GM12878 (cell line): ENCODE measurements around the gene KANSL3. TPM values are rescaled to one million over a fixed set of nuclear protein-coding genes. Genes with fewer than 3 reads are reported as not detected.

Experiments used
- ATAC-seq: fragments of 200-7000 bp; cut with Tn5 transposase; 3 replicates; pipeline ENCODE4 v1.9.1; 2020; ENCODE audit warnings: mild to moderate bottlenecking, moderate library complexity
- BruUV-seq: library from RNA; stranded (reverse); fragments of 400-500 nt; replicated peaks from 2 replicates; lab custom pipeline; 2021; lab: Mats Ljungman, UMichigan
- CTCF ChIA-PET: fragments of 300-600 bp; sonication (Branson Sonifier 250); formaldehyde crosslinking; extraction: SDS; loops from one replicate; lab custom pipeline; 2021; ENCODE audit warnings: inconsistent platforms; lab: Yijun Ruan, JAX
- POLR2A ChIA-PET: fragments of 350-600 bp; formaldehyde crosslinking; extraction: SDS; loops from one replicate; lab custom pipeline; 2021; ENCODE audit warnings: inconsistent platforms; lab: Charles Lee
- RAD21 ChIA-PET: fragments of 300-600 bp; sonication (Branson Sonifier 250); formaldehyde crosslinking; loops from one replicate; lab custom pipeline; 2023; ENCODE audit warnings: antibody characterized with exemption; ENCODE audit not compliant: unreplicated experiment; lab: Charles Lee
- SMC1A ChIA-PET: fragments of 300-600 bp; sonication (Branson Sonifier 250); formaldehyde crosslinking; loops from one replicate; lab custom pipeline; 2023; ENCODE audit not compliant: unreplicated experiment, uncharacterized antibody; lab: Charles Lee
- DNase-seq: peaks from one replicate; pipeline ENCODE4 v3.0.0-alpha.2; 2011; ENCODE audit warnings: low read depth, low spot score
- FAIRE-seq: peaks from 3 replicates; lab custom pipeline; 2011; peaks lifted over from hg19 to GRCh38; lab: Jason Lieb, UNC
- H2AFZ ChIP-seq: 2 replicates; pipeline ENCODE4 v1.6.0; 2011; ENCODE audit warnings: low read depth, low read length, control low read depth; ENCODE audit not compliant: control insufficient read depth
- H3K27ac ChIP-seq: 2 replicates; pipeline ENCODE4 v1.5.1; 2011; ENCODE audit warnings: control low read depth; ENCODE audit not compliant: control insufficient read depth, insufficient read depth
- H3K27me3 ChIP-seq, 2 experiments: replicated peaks in 1 of 2; 2 replicates each; pipeline versions ENCODE4 v1.6.0 to v1.6.1; 2011; ENCODE audit warnings: low read length in 1 of 2; ENCODE audit not compliant: control insufficient read depth in 2 of 2, insufficient read depth in 2 of 2
- H3K36me3 ChIP-seq, 2 experiments: 2 replicates each; pipeline ENCODE4 v1.5.1; 2011; ENCODE audit warnings: low read length in 1 of 2; ENCODE audit not compliant: control insufficient read depth in 2 of 2, insufficient read depth in 2 of 2
- H3K4me1 ChIP-seq: 2 replicates; pipeline ENCODE4 v1.6.1; 2011; ENCODE audit warnings: mild to moderate bottlenecking, low read length, moderate library complexity, mixed read lengths; ENCODE audit not compliant: control insufficient read depth, insufficient read depth
- H3K4me2 ChIP-seq: 2 replicates; pipeline ENCODE4 v1.6.0; 2011; ENCODE audit warnings: control low read depth; ENCODE audit not compliant: control insufficient read depth, insufficient read depth
- H3K4me3 ChIP-seq: fragments of 200-600 bp; sonication (generic); 2 replicates; pipeline ENCODE4 v1.5.1; 2016
- H3K79me2 ChIP-seq: 2 replicates; pipeline ENCODE4 v1.6.0; 2011; ENCODE audit warnings: low read length; ENCODE audit not compliant: control insufficient read depth, insufficient read depth
- H3K9ac ChIP-seq: 2 replicates; pipeline ENCODE4 v1.8.0; 2011; ENCODE audit warnings: low read length, control low read depth, mixed read lengths; ENCODE audit not compliant: control insufficient read depth, insufficient read depth
- H3K9me3 ChIP-seq: replicated peaks from 3 replicates; pipeline ENCODE4 v1.5.1; 2011; ENCODE audit warnings: mild to moderate bottlenecking, low read length; ENCODE audit not compliant: control insufficient read depth, insufficient read depth
- H4K20me1 ChIP-seq: 2 replicates; pipeline ENCODE4 v1.6.0; 2011; ENCODE audit not compliant: control insufficient read depth, insufficient read depth
- BMI1 ChIP-seq: fragments of 450-650 bp; IDR thresholded peaks from 2 replicates; pipeline ENCODE4 v1.6.1; 2016; ENCODE audit warnings: mild to moderate bottlenecking, moderate library complexity, borderline replicate concordance
- CEBPB ChIP-seq, 2 experiments: fragments of 150-350 bp in 1 of 2; IDR thresholded peaks; 2 replicates each; pipeline ENCODE4 v1.6.1; 2012 to 2014; ENCODE audit warnings: low read depth in 2 of 2, low read length in 2 of 2, borderline replicate concordance in 1 of 2, inconsistent platforms in 1 of 2
- CHD4 ChIP-seq: fragments of 200-600 bp; sonication (generic); IDR thresholded peaks from 2 replicates; pipeline ENCODE4 v1.6.1; 2016; ENCODE audit warnings: mild to moderate bottlenecking
- CREB1 ChIP-seq: IDR thresholded peaks from 2 replicates; pipeline ENCODE4 v1.6.1; 2012; ENCODE audit warnings: low read depth, mild to moderate bottlenecking, inconsistent platforms
- RAD21 ChIP-seq: IDR thresholded peaks from 2 replicates; pipeline ENCODE4 v1.6.1; 2011; ENCODE audit warnings: mild to moderate bottlenecking, low read depth, low read length, moderate library complexity; ENCODE audit not compliant: insufficient read depth
- WGBS: methylation state at CpG from one replicate; pipeline ENCODE4 v1.1.6; 2016; ENCODE audit warnings: low lambda C conversion rate; ENCODE audit not compliant: insufficient replicate concordance, insufficient coverage; ENCODE audit errors: missing lambda C conversion rate; 5-methylcytosine and 5-hydroxymethylcytosine counted together
- in situ Hi-C: fragments of 300-500 bp; cut with MboI; formaldehyde crosslinking; loops from 9 replicates; pipeline ENCODE4 v1.14.3; 2018; ENCODE audit warnings: mixed read lengths
- intact Hi-C: fragments of 100-400 bp; cut with micrococcal nuclease; formaldehyde crosslinking; loops from one replicate; pipeline ENCODE4 v1.14.2; 2022; ENCODE audit not compliant: unreplicated experiment
- polyA plus RNA-seq, 11 experiments: library from polyadenylated mRNA; depleted of rRNA in 4 of 11; unstranded in 6 of 11; stranded (reverse) in 5 of 11; fragments of >200 nt; fragmentation: Nextera tagmentation in 4 of 11; fragmentation: Illumina TruSeq in 1 of 11; extraction: Ambion mirVana in 4 of 11; extraction: Trizol in 1 of 11; gene quantifications; 1 replicate in 1 of 11; 2 replicates in 10 of 11; pipeline versions ENCODE4 v1.2.1 to v1.2.3, GENCODE V29; 2011 to 2016; ENCODE audit warnings: inconsistent platforms in 2 of 11, missing spikeins in 2 of 11, low read depth in 1 of 11
- total RNA-seq, 4 experiments: library from RNA; depleted of rRNA in 3 of 4; stranded (reverse); fragments of >200 nt in 3 of 4; fragmentation: Illumina TruSeq in 1 of 4; extraction: Trizol in 1 of 4; gene quantifications; 2 replicates each; pipeline versions ENCODE4 v1.2.1 to v1.2.3, GENCODE V29; 2013 to 2021

KANSL3 gene
- total and polyA plus RNA-seq, 10 of the 15 experiments (the other 5 are each of a cell fraction or from before 2014, with no cell fraction given) = 5.6 to 25.9 (median 16.7) TPM

- ChIA-PET RAD21 (no interaction called here), CTCF (no interaction called here), SMC1A (interaction anchor here (0.6 kb wide), 1 partner anchor 94 kb away, joined by 4 read pairs; no protein-coding TSS in a partner anchor), POLR2A (no interaction called here)
- no peak overlapping the region for H2AFZ ChIP-seq
- no peak overlapping the region for H3K4me2 ChIP-seq
- H3K27me3 ChIP-seq = no peaks in the 10 kb centered on the region; a peak in 1 of 4 replicates
- no peaks in the 10 kb centered on the region for H3K4me1 ChIP-seq
- no peak overlapping the region for H3K9ac ChIP-seq
- no TSS peak for BruUV-seq
- H4K20me1 ChIP-seq = no peaks in the 10 kb centered on the region
- no peak for DNase-seq
- no peak for TF ChIP-seq CREB1
- no peak for FAIRE-seq
- H3K9me3 ChIP-seq = no peaks in the 10 kb centered on the region
- WGBS = 39% methylated on average over 16 of the region's 16 CpGs
- in situ Hi-C loops = no loop called here
- no peak overlapping the region for H3K4me3 ChIP-seq
- no peaks in the 10 kb centered on the region for H3K79me2 ChIP-seq
- no peak for ATAC-seq
- no peaks in the 10 kb centered on the region for H3K36me3 ChIP-seq
- intact Hi-C loops = no loop called here
- H3K27ac ChIP-seq = no peak overlapping the region
Observed at GRCh38 chr2:96684883-96685576, 46.9 kb upstream of the KANSL3 start.

- Histone ChIP-seq H3K9me3 (no peaks in the 10 kb centered on the region), H3K27me3 (no peaks in the 10 kb centered on the region; a peak in 1 of 4 replicates), H3K4me1 (no peaks in the 10 kb centered on the region), H4K20me1 (no peaks in the 10 kb centered on the region), H2AFZ (no peak overlapping the region), H3K36me3 (no peaks in the 10 kb centered on the region), H3K27ac (no peak overlapping the region), H3K79me2 (no peaks in the 10 kb centered on the region), H3K9ac (no peak overlapping the region), H3K4me2 (no peak overlapping the region), H3K4me3 (no peak overlapping the region)
- WGBS = 60% methylated on average over 13 of the region's 13 CpGs
- ATAC-seq (no peak), DNase-seq (no peak), FAIRE-seq (no peak)
- SMC1A ChIA-PET = no interaction called here
- no TSS peak for BruUV-seq
- intact Hi-C loops = no loop called here
- in situ Hi-C loops = no loop called here
- TF ChIP-seq RAD21 (no peak), CEBPB (IDR thresholded peaks at IDR 0.05; ENCODE audit: borderline replicate concordance in 1 of 2, low read depth in 2 of 2, low read length in 2 of 2) (no peak), CHD4 (no peak), BMI1 (no peak)
- CTCF ChIA-PET = no interaction called here
- RAD21 ChIA-PET = no interaction called here
- POLR2A ChIA-PET = interaction anchor here (0.6 kb wide), 1 partner anchor 27 kb away, joined by 4 read pairs; no protein-coding TSS in a partner anchor
Observed at GRCh38 chr2:96683972-96684820, 46.1 kb upstream of the KANSL3 start.
